Nephron progenitor cell (in vitro differentiated cells): ENCODE results near the gene WNT4.
"Not testable (repeated sequence)": the region's sequence is repeated elsewhere in the genome, so short reads cannot be mapped to it uniquely, and the experiment has no call there.

ENCODE experiments used
- DNase-seq: peaks from one replicate; pipeline ENCODE4 v3.0.0; 2021
- H3K27ac Mint-ChIP-seq: 2 replicates; pipeline ENCODE4 v1.8.0; 2021; ENCODE audit warnings: mild to moderate bottlenecking, moderate library complexity, mixed read lengths
- H3K27me3 Mint-ChIP-seq: 2 replicates; pipeline ENCODE4 v1.8.0; 2021; ENCODE audit warnings: mild to moderate bottlenecking, low read depth, mixed read lengths; ENCODE audit not compliant: poor library complexity
- H3K36me3 Mint-ChIP-seq: 2 replicates; pipeline ENCODE4 v1.8.0; 2021; ENCODE audit warnings: low read depth, mixed read lengths
- H3K4me1 Mint-ChIP-seq: 2 replicates; pipeline ENCODE4 v1.8.0; 2021; ENCODE audit warnings: mixed read lengths
- H3K4me3 Mint-ChIP-seq: 2 replicates; pipeline ENCODE4 v1.8.0; 2021; ENCODE audit warnings: mild to moderate bottlenecking, moderate library complexity, mixed read lengths
- H3K9me3 Mint-ChIP-seq: 2 replicates; pipeline ENCODE4 v1.8.0; 2021; ENCODE audit warnings: mild to moderate bottlenecking, moderate library complexity, mixed read lengths
- CTCF ChIP-seq: fragments of 200-600 bp; sonication (generic); IDR thresholded peaks from 2 replicates; pipeline ENCODE4 v1.5.0; 2021; ENCODE audit warnings: antibody characterized with exemption

WNT4 gene

GRCh38 chr1:22096463-22096862 lies 46.4 kb downstream of the WNT4 start:
- H3K27me3 Mint-ChIP-seq, result no peaks in the 10 kb centered on the region
- no peak for TF ChIP-seq CTCF
- peaks cover 56% of the 10 kb centered on the region for H3K36me3 Mint-ChIP-seq
- no peak overlapping the region for H3K27ac Mint-ChIP-seq
- DNase-seq, result no peak
- no peaks in the 10 kb centered on the region for H3K4me1 Mint-ChIP-seq
- no peak overlapping the region for H3K4me3 Mint-ChIP-seq
- no peaks in the 10 kb centered on the region for H3K9me3 Mint-ChIP-seq

- no peaks in the 10 kb centered on the region for H3K9me3 Mint-ChIP-seq
- H3K27me3 Mint-ChIP-seq, result no peaks in the 10 kb centered on the region
- no peak for DNase-seq
- peaks cover 58% of the 10 kb centered on the region for H3K36me3 Mint-ChIP-seq
- H3K27ac Mint-ChIP-seq, result no peak overlapping the region
- H3K4me1 Mint-ChIP-seq, result peaks cover 3% of the 10 kb centered on the region
- TF ChIP-seq CTCF, result no peak
- H3K4me3 Mint-ChIP-seq, result no peak overlapping the region
Measured at GRCh38 chr1:22096036-22096435, 46.9 kb downstream of the WNT4 start.

GRCh38 chr1:22093513-22093912 lies 49.4 kb downstream of the WNT4 start:
- Mint-ChIP-seq H3K4me3 (no peak overlapping the region), H3K9me3 (no peaks in the 10 kb centered on the region), H3K4me1 (peaks cover 28% of the 10 kb centered on the region), H3K27ac (no peak overlapping the region), H3K27me3 (no peaks in the 10 kb centered on the region), H3K36me3 (peaks cover 53% of the 10 kb centered on the region)
- DNase-seq, result no peak
- TF ChIP-seq CTCF, result no peak

GRCh38 chr1:22092026-22092768 lies 50.7 kb downstream of the WNT4 start:
- not testable (repeated sequence) for DNase-seq, H3K27ac Mint-ChIP-seq, H3K9me3 Mint-ChIP-seq, H3K4me3 Mint-ChIP-seq, H3K27me3 Mint-ChIP-seq
- Mint-ChIP-seq H3K36me3 (peaks cover 45% of the 10 kb centered on the region), H3K4me1 (peaks cover 38% of the 10 kb centered on the region)

GRCh38 chr1:22090867-22091266 lies 52.0 kb downstream of the WNT4 start:
- peaks cover 47% of the 10 kb centered on the region for H3K36me3 Mint-ChIP-seq
- no peak overlapping the region for H3K4me3 Mint-ChIP-seq
- no peaks in the 10 kb centered on the region for H3K9me3 Mint-ChIP-seq
- peak overlapping the region; percentile 37 for H3K27ac Mint-ChIP-seq
- no peak for DNase-seq
- no peak for TF ChIP-seq CTCF
- peaks cover 39% of the 10 kb centered on the region for H3K4me1 Mint-ChIP-seq
- H3K27me3 Mint-ChIP-seq, result no peaks in the 10 kb centered on the region

- Mint-ChIP-seq H3K4me3 (peak overlapping the region; percentile 23), H3K9me3 (peaks cover 4% of the 10 kb centered on the region), H3K4me1 (peaks cover 39% of the 10 kb centered on the region), H3K27me3 (no peaks in the 10 kb centered on the region), H3K36me3 (peaks cover 53% of the 10 kb centered on the region), H3K27ac (peak overlapping the region; percentile 87)
- no peak for TF ChIP-seq CTCF
- no peak for DNase-seq
Measured at GRCh38 chr1:22089787-22090186, 53.1 kb downstream of the WNT4 start.
